Measurements from ENCODE around the gene ECE1. TPM values are rescaled to one million over a fixed set of nuclear protein-coding genes. Genes with fewer than 3 reads are reported as not detected.
A peak's percentile ranks its signal among the peaks of the same experiment; 100 is the strongest.

Gene ECE1
- total and polyA plus RNA-seq, 9 donors = 37.3 to 313 (median 119) TPM

DNA sequence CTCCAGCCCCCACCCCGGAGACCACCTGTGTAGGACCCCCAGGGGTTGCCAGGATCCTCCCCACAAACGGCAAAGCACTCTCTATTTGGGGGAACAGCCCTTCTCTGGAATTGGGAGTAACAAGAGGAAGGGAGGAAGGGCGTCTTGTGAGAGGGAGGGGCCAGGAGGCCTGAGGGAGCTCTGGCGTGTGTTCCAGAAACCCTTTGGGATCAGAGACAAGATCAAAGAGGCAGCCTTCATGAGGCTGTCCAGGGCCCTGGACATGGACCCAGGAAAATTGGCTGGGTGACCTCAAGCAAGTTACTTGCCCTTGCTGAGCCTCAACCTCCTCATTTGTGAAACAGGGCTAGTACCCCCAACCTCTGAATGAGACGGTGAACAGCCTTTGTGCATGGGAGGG is 18.1 kb upstream of the ECE1 start:
- Histone ChIP-seq H3K4me3 (no peak overlapping the region), H3K27ac (peak overlapping the region; percentile 3 to 59), H3K36me3 (no peaks in the 10 kb centered on the region), H3K9me3 (no peaks in the 10 kb centered on the region), H3K27me3 (no peaks in the 10 kb centered on the region), H3K4me1 (ENCODE audit: insufficient read depth) (peaks cover 28% of the 10 kb centered on the region)
- DNase-seq = peak in 1 of 5 donors; percentile 48
- TF ChIP-seq POLR2A (IDR thresholded peaks at IDR 0.05) (no peak), CTCF (IDR thresholded peaks at IDR 0.05) (no peak), EP300 (IDR thresholded peaks at IDR 0.05) (no peak)
- intact Hi-C loops (cut with DNase I) = no loop called here
- WGBS, 3 donors = 36 to 43% (median 36%) methylated on average over 5 of the region's 5 CpGs

GRCh38 chr1:21307663-21308305 is 17.5 kb upstream of the ECE1 start:
- TF ChIP-seq EP300 (IDR thresholded peaks at IDR 0.05) (no peak), CTCF (IDR thresholded peaks at IDR 0.05) (no peak)
- no peaks in the 10 kb centered on the region for H3K9me3 ChIP-seq
- no peak overlapping the region for H3K4me3 ChIP-seq
- no peaks in the 10 kb centered on the region for H3K27me3 ChIP-seq
- WGBS, 3 donors = 82 to 85% (median 84%) methylated on average over 6 of the region's 6 CpGs
- intact Hi-C loops (cut with DNase I) = no loop called here
- no peak for DNase-seq
- H3K27ac ChIP-seq = peak overlapping the region in 1 of 2 donors; percentile 59
- peaks cover 28% of the 10 kb centered on the region for H3K4me1 ChIP-seq (ENCODE audit: insufficient read depth)
- H3K36me3 ChIP-seq = no peaks in the 10 kb centered on the region

- Histone ChIP-seq H3K4me3 (no peak overlapping the region), H3K4me1 (ENCODE audit: insufficient read depth) (peaks cover 32% of the 10 kb centered on the region), H3K27ac (peak overlapping the region in 1 of 2 donors; percentile 59), H3K9me3 (no peaks in the 10 kb centered on the region), H3K36me3 (no peaks in the 10 kb centered on the region), H3K27me3 (no peaks in the 10 kb centered on the region)
- 76 to 87% (median 84%) methylated on average over 7 of the region's 7 CpGs for WGBS, 3 donors
- intact Hi-C loops (cut with DNase I) = no loop called here
- no peak for TF ChIP-seq POLR2A (IDR thresholded peaks at IDR 0.05)
- TF ChIP-seq CTCF (IDR thresholded peaks at IDR 0.05) = no peak
- TF ChIP-seq EP300 (IDR thresholded peaks at IDR 0.05) = no peak
- DNase-seq = no peak
These were observed 16.9 kb upstream of the ECE1 start for GRCh38 chr1:21307210-21307609.

DNA sequence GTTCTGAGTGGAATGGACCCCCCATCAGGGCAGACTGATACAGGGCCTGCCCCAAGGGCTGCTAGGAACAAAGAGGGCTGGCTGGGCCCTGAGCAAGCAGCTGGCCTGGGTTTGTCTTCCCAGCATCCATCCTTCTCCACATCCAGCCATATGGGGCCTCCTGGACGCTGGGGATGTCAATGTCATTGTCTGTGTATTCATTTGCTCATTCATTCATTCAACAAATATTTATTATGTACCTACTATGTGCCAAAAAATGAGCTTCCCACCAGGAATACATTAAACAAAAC is 15.6 kb upstream of the ECE1 start:
- H3K36me3 ChIP-seq = no peaks in the 10 kb centered on the region
- TF ChIP-seq POLR2A (IDR thresholded peaks at IDR 0.05) = no peak
- no peak for TF ChIP-seq EP300 (IDR thresholded peaks at IDR 0.05)
- no peak for TF ChIP-seq CTCF (IDR thresholded peaks at IDR 0.05)
- DNase-seq = no peak
- H3K27me3 ChIP-seq = no peaks in the 10 kb centered on the region
- H3K4me1 ChIP-seq (ENCODE audit: insufficient read depth) = peaks cover 28% of the 10 kb centered on the region
- H3K27ac ChIP-seq = peak overlapping the region; percentile 8 to 51
- intact Hi-C loops (cut with DNase I) = no loop called here
- WGBS, 3 donors = 76 to 91% (median 83%) methylated on average over 1 of the region's 1 CpG
- no peaks in the 10 kb centered on the region for H3K9me3 ChIP-seq
- no peak overlapping the region for H3K4me3 ChIP-seq

Data from ovary (tissue), 9 donors.